IPS-15b (cell line): ENCODE data around the gene GTF3A.

Experiments
- H3K27me3 ChIP-seq: one replicate; pipeline ENCODE4 v1.6.1; 2013; ENCODE audit warnings: low read length; ENCODE audit not compliant: control insufficient read depth, insufficient read depth
- H3K36me3 ChIP-seq: one replicate; pipeline ENCODE4 v1.6.1; 2013; ENCODE audit warnings: low read length; ENCODE audit not compliant: control insufficient read depth, insufficient read depth
- H3K4me1 ChIP-seq: one replicate; pipeline ENCODE4 v1.6.1; 2013; ENCODE audit warnings: mild to moderate bottlenecking, low read length; ENCODE audit not compliant: control insufficient read depth, insufficient read depth
- H3K4me3 ChIP-seq: one replicate; pipeline ENCODE4 v1.5.1; 2013; ENCODE audit warnings: low read depth, low read length
- H3K9ac ChIP-seq: one replicate; pipeline ENCODE4 v1.6.1; 2013; ENCODE audit warnings: low read depth, mild to moderate bottlenecking, low read length
- H3K9me3 ChIP-seq: one replicate; pipeline ENCODE4 v1.6.1; 2013; ENCODE audit warnings: mild to moderate bottlenecking, low read length; ENCODE audit not compliant: control insufficient read depth, insufficient read depth

Gene GTF3A

GRCh38 chr13:27424246-27425157 lies at the start of gene GTF3A:
TSS of gene GTF3A (plus strand) at chr13:27424619.
- Histone ChIP-seq H3K4me3 (peak within 1 kb of the TSS; percentile 88), H3K27me3 (peaks cover 10% of the 10 kb centered on the region), H3K9ac (peak within 1 kb of the TSS; percentile 18), H3K9me3 (no peaks in the 10 kb centered on the region), H3K36me3 (peaks cover 12% of the 10 kb centered on the region), H3K4me1 (peaks cover 13% of the 10 kb centered on the region)

GRCh38 chr13:27374650-27375049 lies 49.8 kb upstream of the GTF3A start:
- Histone ChIP-seq H3K9ac (no peak overlapping the region), H3K4me1 (no peaks in the 10 kb centered on the region), H3K36me3 (no peaks in the 10 kb centered on the region), H3K4me3 (no peak overlapping the region), H3K27me3 (peaks cover 11% of the 10 kb centered on the region), H3K9me3 (no peaks in the 10 kb centered on the region)

GRCh38 chr13:27375686-27376326 lies 48.6 kb upstream of the GTF3A start:
- Histone ChIP-seq H3K36me3 (no peaks in the 10 kb centered on the region), H3K9me3 (no peaks in the 10 kb centered on the region), H3K4me3 (no peak overlapping the region), H3K27me3 (peaks cover 11% of the 10 kb centered on the region), H3K4me1 (peaks cover 7% of the 10 kb centered on the region), H3K9ac (no peak overlapping the region)

DNA sequence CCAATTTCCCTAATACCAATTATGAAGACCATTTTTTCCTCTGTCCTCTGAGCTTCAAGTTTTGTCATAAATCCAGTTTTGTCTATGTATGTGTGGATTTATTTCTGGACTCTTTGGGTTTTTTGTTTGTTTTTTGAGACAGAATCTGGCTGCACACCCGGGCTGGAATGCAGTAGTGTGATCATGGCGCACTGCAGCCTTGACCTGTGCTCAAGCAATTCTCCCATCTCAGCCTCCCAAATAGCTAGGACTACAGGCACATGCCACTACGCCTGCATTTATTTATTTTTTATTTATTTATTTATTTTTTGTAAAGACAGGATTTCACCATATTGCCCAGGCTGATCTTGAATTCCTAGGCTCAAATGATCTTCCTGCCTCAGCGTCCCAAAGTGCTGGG lies 45.3 kb upstream of the GTF3A start:
- H3K9me3 ChIP-seq, result no peaks in the 10 kb centered on the region
- H3K27me3 ChIP-seq, result peaks cover 3% of the 10 kb centered on the region
- H3K4me3 ChIP-seq, result no peak overlapping the region
- H3K4me1 ChIP-seq, result peaks cover 11% of the 10 kb centered on the region
- no peak overlapping the region for H3K9ac ChIP-seq
- H3K36me3 ChIP-seq, result no peaks in the 10 kb centered on the region

DNA sequence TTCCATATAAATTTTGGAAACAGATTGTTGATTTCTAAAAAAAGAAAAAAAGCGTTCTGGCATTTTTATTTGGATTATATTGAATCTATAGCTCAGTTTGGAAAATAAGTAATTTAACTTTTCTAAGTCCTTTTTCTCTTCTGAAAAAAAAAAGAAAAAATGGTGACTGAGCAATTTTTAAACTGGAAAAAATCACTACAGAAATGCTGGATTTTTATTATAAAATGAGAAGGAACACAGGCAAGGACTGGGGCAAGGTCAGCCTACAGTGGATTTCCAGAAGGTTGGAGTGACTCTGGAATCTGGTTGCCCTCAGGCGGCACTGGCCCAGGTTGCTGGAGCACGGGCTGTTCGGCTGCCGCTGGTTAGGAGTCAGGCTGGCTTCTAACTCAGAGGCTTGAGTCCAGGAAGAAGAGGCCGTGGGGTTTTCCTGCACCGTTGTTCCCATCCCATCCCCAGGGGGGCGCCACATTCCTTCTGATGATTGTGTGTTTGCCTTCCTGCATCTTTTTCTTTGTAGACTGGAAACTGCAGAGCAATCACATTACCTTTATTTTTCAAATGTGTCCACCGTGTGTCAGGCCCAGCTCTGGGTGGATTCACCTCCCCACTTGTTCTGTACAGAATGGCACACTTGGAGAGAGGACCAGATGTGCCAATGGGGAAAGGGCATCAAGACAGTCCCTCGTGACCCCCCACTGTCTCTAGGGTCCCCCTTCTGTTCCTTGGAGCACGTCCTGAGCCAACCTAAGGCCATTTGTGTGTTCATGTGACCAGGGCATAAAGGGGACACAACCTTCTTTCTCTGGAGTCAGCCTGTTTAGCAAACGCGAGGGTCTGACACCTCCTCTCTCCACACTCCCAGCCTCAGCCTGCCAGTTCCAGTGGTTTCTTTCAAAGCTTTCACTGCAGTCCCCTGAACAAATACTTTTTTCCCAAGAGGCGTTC lies 44.5 kb upstream of the GTF3A start:
- Histone ChIP-seq H3K4me1 (peaks cover 11% of the 10 kb centered on the region), H3K27me3 (peaks cover 3% of the 10 kb centered on the region), H3K36me3 (no peaks in the 10 kb centered on the region), H3K9me3 (no peaks in the 10 kb centered on the region), H3K4me3 (no peak overlapping the region), H3K9ac (no peak overlapping the region)

DNA sequence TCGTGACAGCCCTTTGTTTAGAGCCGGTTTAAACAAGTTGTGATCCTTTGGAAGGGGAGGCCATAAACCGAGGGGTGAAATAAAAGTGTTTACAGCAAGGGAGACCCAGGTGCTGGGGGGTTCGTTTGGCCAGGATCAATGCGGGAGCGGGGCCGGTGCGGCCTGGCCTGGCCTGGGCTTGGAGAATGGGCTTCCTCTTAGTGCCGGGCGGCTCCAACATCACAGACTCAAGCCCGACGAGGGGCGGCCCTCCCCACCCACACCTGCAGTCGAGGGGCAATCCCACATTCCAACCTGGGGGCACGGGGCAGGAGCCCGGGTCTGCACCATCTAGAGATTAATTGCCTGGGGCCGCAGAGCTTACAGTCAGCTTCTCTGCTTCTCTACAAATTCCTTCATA lies 42.8 kb upstream of the GTF3A start:
- Histone ChIP-seq H3K27me3 (peaks cover 3% of the 10 kb centered on the region), H3K4me1 (peaks cover 11% of the 10 kb centered on the region), H3K9me3 (no peaks in the 10 kb centered on the region), H3K4me3 (no peak overlapping the region), H3K9ac (no peak overlapping the region), H3K36me3 (no peaks in the 10 kb centered on the region)

- Histone ChIP-seq H3K9ac (no peak overlapping the region), H3K4me3 (no peak overlapping the region), H3K36me3 (no peaks in the 10 kb centered on the region), H3K4me1 (peaks cover 11% of the 10 kb centered on the region), H3K27me3 (peaks cover 3% of the 10 kb centered on the region), H3K9me3 (no peaks in the 10 kb centered on the region)
Observed at GRCh38 chr13:27383104-27383921, 41.1 kb upstream of the GTF3A start.

GRCh38 chr13:27384285-27384684 lies 40.1 kb upstream of the GTF3A start:
- H3K36me3 ChIP-seq, result no peaks in the 10 kb centered on the region
- no peaks in the 10 kb centered on the region for H3K9me3 ChIP-seq
- H3K27me3 ChIP-seq, result peaks cover 3% of the 10 kb centered on the region
- H3K4me3 ChIP-seq, result no peak overlapping the region
- no peak overlapping the region for H3K9ac ChIP-seq
- H3K4me1 ChIP-seq, result peaks cover 11% of the 10 kb centered on the region

DNA sequence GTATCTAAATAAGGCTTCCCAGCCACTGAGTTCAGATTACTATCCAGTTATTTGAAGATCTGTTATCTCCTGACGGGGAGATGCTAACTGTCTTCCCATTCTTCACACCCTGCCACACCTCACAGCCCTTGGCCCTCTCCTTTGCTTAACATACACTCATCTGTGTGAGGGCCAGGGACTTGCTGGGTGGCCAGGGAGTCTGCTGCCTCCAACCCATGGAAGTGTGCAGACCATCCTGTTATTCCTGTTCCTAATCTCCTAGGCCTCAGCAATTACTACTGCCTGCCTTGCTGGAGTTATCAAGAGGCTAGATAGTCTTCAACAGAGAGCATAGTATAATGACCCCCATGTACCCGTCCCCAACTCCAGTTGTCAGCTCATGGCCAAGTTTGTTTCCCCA lies 36.2 kb upstream of the GTF3A start:
- Histone ChIP-seq H3K9me3 (no peaks in the 10 kb centered on the region), H3K36me3 (no peaks in the 10 kb centered on the region), H3K27me3 (peaks cover 3% of the 10 kb centered on the region), H3K4me3 (no peak overlapping the region), H3K4me1 (no peaks in the 10 kb centered on the region), H3K9ac (no peak overlapping the region)

DNA sequence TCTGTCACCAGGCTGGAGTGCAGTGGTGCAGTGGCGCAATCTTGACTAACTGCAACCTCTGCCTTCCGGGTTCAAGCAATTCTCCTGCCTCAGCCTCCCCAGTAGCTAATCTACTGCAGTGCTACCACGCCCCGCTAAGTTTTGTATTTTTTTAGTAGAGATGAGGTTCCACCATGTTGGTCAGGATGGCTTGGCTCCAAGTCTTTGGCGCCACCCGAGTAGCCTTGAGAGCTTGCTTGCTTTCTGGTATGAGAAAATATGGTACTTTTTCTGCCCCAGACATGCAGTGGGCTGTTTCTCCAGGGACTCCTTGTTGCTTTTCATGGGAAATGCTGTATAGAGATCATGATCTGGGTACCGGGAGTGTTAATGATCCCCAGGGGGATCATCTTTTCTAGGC lies 34.5 kb upstream of the GTF3A start:
- H3K4me1 ChIP-seq, result no peaks in the 10 kb centered on the region
- no peak overlapping the region for H3K9ac ChIP-seq
- H3K9me3 ChIP-seq, result no peaks in the 10 kb centered on the region
- no peaks in the 10 kb centered on the region for H3K36me3 ChIP-seq
- no peak overlapping the region for H3K4me3 ChIP-seq
- H3K27me3 ChIP-seq, result peaks cover 3% of the 10 kb centered on the region

DNA sequence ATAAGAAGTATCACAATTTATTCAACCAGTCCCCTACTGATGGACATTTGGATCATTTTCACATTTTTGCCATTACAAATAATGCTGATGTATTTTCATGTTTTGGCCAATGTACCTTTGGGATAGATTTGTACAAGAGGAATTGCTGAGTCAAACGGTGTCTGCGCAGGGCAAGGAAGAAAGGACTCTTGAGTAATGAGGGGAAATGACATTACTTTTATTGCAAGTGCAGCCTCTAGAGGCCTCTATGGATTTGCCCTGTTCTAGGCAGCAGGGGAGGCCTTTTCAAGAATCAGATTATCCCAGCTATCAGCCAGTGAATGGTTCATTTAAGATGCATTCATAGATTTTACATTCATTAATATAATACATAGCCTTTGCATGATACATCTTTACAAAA lies 32.9 kb upstream of the GTF3A start:
- Histone ChIP-seq H3K27me3 (peaks cover 3% of the 10 kb centered on the region), H3K9ac (no peak overlapping the region), H3K4me1 (no peaks in the 10 kb centered on the region), H3K36me3 (no peaks in the 10 kb centered on the region), H3K9me3 (no peaks in the 10 kb centered on the region), H3K4me3 (no peak overlapping the region)
